Measurements from ENCODE around the gene TAS2R19.
"Not testable (repeated sequence)": the region's sequence is repeated elsewhere in the genome, so short reads cannot be mapped to it uniquely, and the experiment has no call there.

The TAS2R19 gene

DNA sequence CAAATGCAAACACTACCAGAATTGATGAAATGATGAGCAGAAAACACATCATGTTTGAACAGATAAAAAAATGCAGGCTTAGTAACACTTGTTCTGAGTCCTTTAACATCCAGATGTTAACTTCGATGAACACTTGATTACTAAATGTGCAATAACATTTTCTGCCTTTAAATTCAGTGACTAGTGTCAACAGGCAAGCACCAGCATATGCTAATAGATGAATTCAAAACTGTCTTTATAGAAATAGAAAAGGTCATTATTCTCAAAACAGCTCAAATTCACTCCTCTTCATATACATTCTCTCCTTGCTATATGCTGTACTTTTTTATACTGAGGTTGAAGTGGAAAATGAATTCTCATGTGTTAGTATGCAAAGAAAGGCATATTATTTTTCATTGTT is at the start of gene TAS2R19:
Gene TAS2R19 (minus strand): TSS at position 101 of the 400 bp plus-strand sequence. CDS start 49 bp downstream, at position 52.
- intact Hi-C loops (cut with DNase I), result no loop called here
- no peak for DNase-seq

DNA sequence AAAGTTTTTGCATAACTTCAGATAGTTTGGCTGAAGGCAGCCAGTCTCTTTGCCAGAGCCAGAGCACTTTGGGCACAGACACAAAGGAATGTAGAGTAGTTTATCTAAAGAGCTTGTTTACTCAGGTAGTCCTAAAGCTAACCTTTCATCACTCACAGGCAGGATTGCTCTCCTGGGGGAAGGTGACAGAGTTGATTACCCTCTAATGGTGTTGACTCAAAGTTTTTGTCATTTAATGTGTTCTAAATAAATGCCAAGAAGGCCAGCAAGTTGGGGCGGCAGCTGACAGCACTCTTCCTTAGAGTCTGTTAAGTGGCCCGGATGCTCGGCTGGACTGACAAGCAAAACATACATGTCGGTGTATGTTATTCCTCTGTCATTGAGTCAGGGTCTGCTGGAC is 49.0 kb upstream of the TAS2R19 start:
- no peak for DNase-seq

DNA sequence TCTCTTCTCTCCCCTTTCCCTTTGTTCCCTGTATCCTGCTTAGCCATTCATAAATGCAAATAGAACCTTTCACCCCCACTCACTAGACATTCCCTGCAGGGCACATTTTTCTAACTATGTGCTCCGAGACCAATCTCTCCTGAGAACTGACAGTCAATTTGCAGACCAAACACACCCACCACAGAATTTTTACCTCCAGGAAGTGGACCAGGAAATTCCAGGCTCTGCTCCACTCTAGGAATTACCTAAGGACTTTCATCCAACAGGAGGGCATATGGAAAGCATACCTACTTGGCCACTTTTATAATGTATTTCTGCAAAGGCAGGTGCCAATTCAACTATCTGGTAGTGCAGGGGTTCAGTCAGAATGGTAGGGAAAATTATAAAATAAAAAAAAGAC is 48.6 kb upstream of the TAS2R19 start:
- intact Hi-C loops (cut with DNase I), result no loop called here
- DNase-seq, result no peak

More for the DNA sequence above, 49.0 kb upstream of the TAS2R19 start:
- intact Hi-C loops (cut with DNase I), result no loop called here

GRCh38 chr12:11069854-11070365 is 47.5 kb upstream of the TAS2R19 start:
- intact Hi-C loops (cut with DNase I), result no loop called here
- no peak for DNase-seq

DNA sequence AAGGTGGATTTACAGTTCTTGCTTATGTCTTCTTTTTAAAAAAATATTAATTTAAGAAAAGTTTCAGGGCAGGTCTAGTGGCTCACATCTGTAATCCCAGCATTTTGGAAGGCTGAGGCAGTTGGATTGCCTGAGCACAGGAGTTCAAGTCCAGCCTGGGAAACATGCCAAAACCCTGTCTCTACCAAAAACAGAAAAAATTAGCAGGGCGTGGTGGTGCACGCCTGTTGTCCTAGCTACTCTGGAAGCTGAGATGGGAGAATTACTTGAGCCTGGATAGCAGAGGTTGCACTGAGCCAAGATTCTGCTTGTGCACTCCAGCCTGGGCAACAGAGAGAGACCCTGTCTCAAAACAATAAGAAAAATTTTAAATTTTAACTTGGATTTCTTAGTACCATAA is 45.1 kb upstream of the TAS2R19 start:
- peak in 10 of 42 donors; percentile 4 to 56 (median 20) for DNase-seq
- intact Hi-C loops (cut with DNase I), result no loop called here

DNA sequence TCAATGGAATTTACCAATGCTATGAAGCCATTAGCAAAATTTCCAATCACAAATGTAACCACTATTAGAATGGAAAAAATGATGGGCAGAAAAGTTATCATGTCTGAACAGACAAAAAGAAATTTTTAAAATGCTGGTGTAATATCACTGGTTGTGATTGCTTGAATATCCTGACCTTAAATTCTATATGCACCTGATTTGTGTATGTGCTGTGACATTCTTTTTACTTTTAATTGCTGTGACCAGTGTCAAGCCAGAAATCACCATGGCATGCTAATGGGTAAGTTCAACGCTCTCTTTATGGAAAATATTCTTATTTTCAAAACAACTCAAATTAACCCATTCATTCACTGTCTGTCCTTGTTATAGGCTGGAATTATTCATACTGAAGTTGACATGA is 39.8 kb upstream of the TAS2R19 start, which contains the start of gene TAS2R46:
Gene TAS2R46 (minus strand): TSS at position 101 of the 400 bp plus-strand sequence. CDS start 0 bp downstream, at position 101.
- DNase-seq; intact Hi-C loops (cut with DNase I): not testable (repeated sequence)

DNA sequence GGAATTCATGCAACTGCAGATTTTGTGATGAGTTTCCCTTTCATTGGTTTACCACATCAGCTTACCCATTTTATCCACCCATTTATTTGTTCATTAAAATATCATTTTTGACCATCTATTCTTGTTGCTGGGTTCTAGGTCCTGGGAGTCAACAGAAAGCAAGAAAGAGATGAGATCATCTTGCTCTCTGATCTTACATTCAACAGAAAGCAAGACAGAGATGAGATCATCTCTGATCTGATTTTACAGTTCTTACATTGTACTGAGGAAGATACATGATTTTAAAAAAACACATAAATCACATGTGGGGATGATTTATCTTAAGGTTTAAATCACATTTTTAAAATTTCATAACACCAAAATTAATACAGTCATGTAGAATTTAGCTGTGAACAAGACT is 37.4 kb upstream of the TAS2R19 start:
- DNase-seq, result no peak
- intact Hi-C loops (cut with DNase I), result no loop called here

- intact Hi-C loops (cut with DNase I), result no loop called here
- DNase-seq, result no peak
These were observed 36.6 kb upstream of the TAS2R19 start for GRCh38 chr12:11059041-11059440.

DNA sequence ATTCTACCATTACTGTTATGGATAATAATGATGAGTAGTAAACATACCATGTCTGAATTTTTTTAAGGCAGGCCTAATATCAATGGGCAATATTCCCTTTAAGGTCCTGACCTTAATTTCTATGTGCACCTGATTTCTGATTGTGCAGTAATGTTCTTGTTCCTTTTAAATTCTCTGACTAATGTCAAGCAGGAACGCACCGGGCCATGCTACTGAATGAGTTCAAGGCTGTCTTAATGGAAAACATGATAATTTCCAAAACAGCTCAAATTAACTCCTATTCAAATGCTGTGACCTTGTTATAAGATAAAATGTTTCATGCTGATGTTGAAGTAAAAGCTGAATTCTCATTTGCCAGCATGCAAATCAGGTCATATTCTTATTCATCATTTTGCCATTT is 32.9 kb upstream of the TAS2R19 start:
- DNase-seq, result no peak
- intact Hi-C loops (cut with DNase I), result no loop called here

GRCh38 chr12:11049806-11050531 is 27.5 kb upstream of the TAS2R19 start:
- DNase-seq; intact Hi-C loops (cut with DNase I): not testable (repeated sequence)

DNA sequence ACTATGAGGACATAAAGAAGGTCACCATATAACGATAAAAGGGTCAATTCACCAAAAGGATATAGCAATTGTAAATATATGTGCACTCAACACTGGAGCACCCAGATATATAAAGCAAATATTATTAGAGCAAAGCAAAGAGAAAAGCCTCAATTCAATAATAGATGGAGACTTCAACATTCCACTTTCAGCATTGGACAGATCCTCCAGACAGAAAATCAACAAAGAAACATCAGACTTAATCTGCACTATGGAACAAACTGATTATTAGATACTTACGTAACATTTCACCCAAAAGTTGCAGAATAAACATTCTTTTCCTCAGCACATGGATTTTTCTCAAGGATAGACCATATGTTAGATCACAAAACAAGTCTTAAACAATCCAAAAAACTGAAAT is 18.9 kb upstream of the TAS2R19 start:
- intact Hi-C loops (cut with DNase I); DNase-seq: not testable (repeated sequence)

GRCh38 chr12:11040162-11040561 is 17.7 kb upstream of the TAS2R19 start:
- intact Hi-C loops (cut with DNase I), result no loop called here

GRCh38 chr12:11039171-11039570 is 16.8 kb upstream of the TAS2R19 start:
- no peak for DNase-seq
- intact Hi-C loops (cut with DNase I), result no loop called here

More at GRCh38 chr12:11040162-11040561, 17.7 kb upstream of the TAS2R19 start:
- DNase-seq, result no peak

DNA sequence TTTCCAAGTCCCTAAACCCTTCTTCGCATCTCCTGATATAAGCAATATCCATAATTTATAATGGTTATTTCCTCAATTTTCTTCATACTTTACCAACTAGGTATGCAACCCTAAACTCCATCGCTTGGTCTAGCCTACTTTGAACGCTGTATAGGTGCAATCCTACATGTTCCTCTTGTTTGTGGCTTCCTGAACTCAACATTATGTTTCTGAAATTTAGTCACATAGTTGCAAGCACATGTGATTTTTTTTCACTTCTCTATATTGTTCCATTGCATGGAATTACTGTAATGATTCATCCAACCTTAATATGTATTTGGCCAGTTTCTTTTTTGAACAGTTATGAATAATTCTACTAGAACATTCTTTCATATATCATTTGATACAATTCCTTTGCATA is 11.5 kb upstream of the TAS2R19 start:
- intact Hi-C loops (cut with DNase I); DNase-seq: not testable (repeated sequence)

DNA sequence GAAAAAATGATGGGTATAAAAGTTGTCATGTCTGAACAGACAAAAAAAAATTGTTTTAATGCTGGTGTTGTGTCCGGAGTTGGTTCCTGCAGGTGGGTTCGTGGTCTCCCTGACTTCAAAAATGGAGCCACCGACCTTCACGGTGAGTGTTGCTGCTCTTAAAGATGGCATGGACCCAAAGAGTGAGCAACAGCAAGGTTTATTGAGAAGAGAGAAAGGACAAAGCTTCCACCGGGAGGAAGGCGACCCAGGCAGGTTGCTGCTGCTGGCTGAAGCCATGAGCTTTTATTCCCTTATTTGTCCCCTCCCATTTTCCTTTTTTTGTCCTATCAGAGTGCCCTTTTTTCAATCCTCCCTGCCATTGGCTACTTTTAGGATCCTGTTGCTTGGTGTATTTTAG is 8.9 kb upstream of the TAS2R19 start, which contains the start of gene TAS2R31:
Gene TAS2R31 (minus strand): TSS at position 101 of the 400 bp plus-strand sequence. CDS start 72 bp downstream, at position 29.
- intact Hi-C loops (cut with DNase I), result no loop called here
- no peak for DNase-seq

- DNase-seq, result no peak
- intact Hi-C loops (cut with DNase I), result no loop called here
These were observed 3.7 kb upstream of the TAS2R19 start for GRCh38 chr12:11026118-11026517.

DNA sequence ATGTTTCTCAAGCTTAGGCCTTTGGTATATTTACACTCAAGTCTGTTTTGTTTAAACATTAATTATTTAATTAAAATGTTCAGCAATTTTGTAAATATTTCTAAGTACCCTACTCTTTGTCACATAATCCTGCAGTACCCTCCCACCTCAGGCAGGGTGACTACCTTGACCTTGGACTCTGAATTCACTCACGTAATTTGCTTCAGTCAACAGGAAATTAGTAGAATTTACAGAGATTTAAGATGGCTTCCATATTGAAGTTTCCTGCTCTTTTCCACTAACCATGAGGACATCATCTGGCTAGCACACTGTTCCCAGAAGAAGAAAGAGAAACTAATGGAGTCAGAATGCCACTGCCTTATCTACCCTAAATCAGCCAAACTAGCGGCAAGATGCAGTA is 967 bp upstream of the TAS2R19 start:
- no peak for DNase-seq
- intact Hi-C loops (cut with DNase I), result no loop called here

- intact Hi-C loops (cut with DNase I), result no loop called here
These were observed 5.5 kb downstream of the TAS2R19 start for GRCh38 chr12:11016937-11017336.

DNA sequence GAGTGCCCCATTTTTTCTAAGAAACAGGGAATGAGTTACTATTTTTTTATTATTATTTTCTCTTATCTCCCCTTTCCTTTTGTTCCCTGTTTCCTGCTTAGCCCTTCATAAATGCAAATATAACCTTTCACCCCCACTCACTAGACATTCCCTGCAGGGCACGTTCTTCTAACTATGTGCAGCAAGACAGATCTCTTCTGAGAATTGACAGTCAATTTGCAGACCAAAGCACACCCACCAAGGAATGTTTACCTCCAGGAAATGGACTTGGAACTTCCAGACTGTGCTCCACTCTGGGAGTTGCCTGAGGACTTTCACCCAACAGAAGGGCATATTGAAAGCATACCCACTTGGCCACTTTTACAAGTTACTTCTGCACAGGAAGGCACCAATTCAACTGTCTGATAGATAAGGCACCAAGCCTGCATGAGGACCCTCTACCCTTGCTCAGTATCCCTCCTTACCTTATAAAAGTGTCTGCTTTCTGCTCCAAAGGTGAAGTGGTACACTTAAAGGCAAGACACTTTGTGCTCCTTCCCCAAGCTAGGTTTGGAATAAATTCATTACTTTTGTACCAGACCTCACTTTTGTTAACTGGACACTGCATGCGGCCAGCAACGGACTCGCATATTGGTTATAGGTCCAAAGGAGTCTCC is 6.5 kb downstream of the TAS2R19 start:
- no peak for DNase-seq
- intact Hi-C loops (cut with DNase I), result no loop called here

More at GRCh38 chr12:11016937-11017336, 5.5 kb downstream of the TAS2R19 start:
- DNase-seq, result peak in 9 of 42 donors; percentile 11 to 66 (median 31)

DNA sequence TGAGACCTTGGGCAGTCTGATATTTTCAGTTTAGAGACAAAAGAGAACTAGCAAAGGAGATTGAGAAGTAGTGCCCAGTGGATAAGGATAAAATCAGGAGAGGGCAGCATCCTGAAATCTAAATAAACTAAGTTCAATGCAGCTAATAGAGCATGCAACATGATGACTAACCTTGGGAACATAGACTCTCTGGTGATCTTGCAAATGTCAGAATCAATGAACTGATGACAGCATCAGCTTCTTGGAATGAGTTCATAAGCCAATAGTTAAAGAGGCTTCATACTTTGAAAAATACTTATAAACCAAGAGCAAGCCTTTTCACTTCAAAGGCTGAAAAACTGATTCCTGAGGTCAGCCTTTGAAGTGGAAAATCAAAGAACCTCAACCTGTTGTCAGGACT is 8.2 kb downstream of the TAS2R19 start:
- DNase-seq, result no peak
- intact Hi-C loops (cut with DNase I), result no loop called here

All from head of caudate nucleus (tissue), 42 donors.